ENCODE measurements around the gene OR2T27.

GRCh38 chr1:248696774-248697173 lies 41.4 kb upstream of the OR2T27 start:
- TF ChIP-seq, protein P1, sequence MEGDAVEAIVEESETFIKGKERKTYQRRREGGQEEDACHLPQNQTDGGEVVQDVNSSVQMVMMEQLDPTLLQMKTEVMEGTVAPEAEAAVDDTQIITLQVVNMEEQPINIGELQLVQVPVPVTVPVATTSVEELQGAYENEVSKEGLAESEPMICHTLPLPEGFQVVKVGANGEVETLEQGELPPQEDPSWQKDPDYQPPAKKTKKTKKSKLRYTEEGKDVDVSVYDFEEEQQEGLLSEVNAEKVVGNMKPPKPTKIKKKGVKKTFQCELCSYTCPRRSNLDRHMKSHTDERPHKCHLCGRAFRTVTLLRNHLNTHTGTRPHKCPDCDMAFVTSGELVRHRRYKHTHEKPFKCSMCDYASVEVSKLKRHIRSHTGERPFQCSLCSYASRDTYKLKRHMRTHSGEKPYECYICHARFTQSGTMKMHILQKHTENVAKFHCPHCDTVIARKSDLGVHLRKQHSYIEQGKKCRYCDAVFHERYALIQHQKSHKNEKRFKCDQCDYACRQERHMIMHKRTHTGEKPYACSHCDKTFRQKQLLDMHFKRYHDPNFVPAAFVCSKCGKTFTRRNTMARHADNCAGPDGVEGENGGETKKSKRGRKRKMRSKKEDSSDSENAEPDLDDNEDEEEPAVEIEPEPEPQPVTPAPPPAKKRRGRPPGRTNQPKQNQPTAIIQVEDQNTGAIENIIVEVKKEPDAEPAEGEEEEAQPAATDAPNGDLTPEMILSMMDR (IDR thresholded peaks at IDR 0.05), result no peak
- TF ChIP-seq POLR2A (IDR thresholded peaks at IDR 0.05), result no peak
